Epithelial cell of prostate (primary cell): ENCODE results near the gene TMEM117.

Experiments used
- DNase-seq: peaks from one replicate; pipeline ENCODE4 v3.0.0-alpha.2; 2011; ENCODE audit warnings: low read depth, low spot score
- H3K27ac ChIP-seq: fragments of 450-650 bp; 2 replicates; pipeline ENCODE4 v1.5.1; 2017; ENCODE audit warnings: mild to moderate bottlenecking

Gene TMEM117

GRCh38 chr12:44405297-44405696, 569.4 kb downstream of the TMEM117 start:
- no peak overlapping the region for H3K27ac ChIP-seq
- DNase-seq: no peak

- DNase-seq: no peak
- H3K27ac ChIP-seq: no peak overlapping the region
Observed at GRCh38 chr12:44422559-44422958, 586.7 kb downstream of the TMEM117 start.

DNA sequence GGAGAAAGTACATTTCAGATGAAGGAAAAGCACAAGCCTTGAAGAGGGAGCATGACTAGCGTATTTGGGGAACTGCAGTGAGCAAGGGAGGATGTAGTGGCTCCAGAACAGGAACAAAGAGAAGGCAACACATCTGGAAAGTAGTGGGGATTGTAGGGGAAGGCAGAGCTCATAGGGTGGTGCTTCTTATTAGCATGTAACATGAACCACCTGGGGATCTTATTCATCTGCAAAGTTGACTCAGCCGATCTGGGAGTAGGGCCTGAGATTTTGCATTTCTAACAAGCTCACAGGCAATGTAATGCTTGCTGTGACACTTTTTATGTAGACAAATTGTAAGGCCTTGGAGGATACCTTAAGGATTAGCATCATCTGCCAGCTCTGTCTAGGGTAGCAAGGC, 592.9 kb downstream of the TMEM117 start:
- DNase-seq: no peak
- H3K27ac ChIP-seq: no peak overlapping the region

- no peak for DNase-seq
- no peak overlapping the region for H3K27ac ChIP-seq
Observed at GRCh38 chr12:44431647-44432343, 595.9 kb downstream of the TMEM117 start.

- no peak for DNase-seq
- H3K27ac ChIP-seq: no peak overlapping the region
Observed at GRCh38 chr12:44433659-44434058, 597.8 kb downstream of the TMEM117 start.

GRCh38 chr12:44436756-44437155, 600.9 kb downstream of the TMEM117 start:
- no peak for DNase-seq
- no peak overlapping the region for H3K27ac ChIP-seq
